Activated CD4-positive, CD25-positive, alpha-beta regulatory T cell treated with anti-CD3 and anti-CD28 coated beads, Interleukin-2, amount 50 U/mL, for 24 hours (primary cell): ENCODE measurements around the gene RNF168.
A peak's percentile ranks its signal among the peaks of the same experiment; 100 is the strongest.
"Not testable (repeated sequence)": the region's sequence is repeated elsewhere in the genome, so short reads cannot be mapped to it uniquely, and the experiment has no call there.

ENCODE experiments used
- ATAC-seq, 2 donors: fragments of 150-1000 bp; cut with Tn5 transposase; one replicate each; pipeline ENCODE4 v1.10.0; 2021; ENCODE audit warnings: mild to moderate bottlenecking in 1 of 2, moderate library complexity in 1 of 2

Gene RNF168

DNA sequence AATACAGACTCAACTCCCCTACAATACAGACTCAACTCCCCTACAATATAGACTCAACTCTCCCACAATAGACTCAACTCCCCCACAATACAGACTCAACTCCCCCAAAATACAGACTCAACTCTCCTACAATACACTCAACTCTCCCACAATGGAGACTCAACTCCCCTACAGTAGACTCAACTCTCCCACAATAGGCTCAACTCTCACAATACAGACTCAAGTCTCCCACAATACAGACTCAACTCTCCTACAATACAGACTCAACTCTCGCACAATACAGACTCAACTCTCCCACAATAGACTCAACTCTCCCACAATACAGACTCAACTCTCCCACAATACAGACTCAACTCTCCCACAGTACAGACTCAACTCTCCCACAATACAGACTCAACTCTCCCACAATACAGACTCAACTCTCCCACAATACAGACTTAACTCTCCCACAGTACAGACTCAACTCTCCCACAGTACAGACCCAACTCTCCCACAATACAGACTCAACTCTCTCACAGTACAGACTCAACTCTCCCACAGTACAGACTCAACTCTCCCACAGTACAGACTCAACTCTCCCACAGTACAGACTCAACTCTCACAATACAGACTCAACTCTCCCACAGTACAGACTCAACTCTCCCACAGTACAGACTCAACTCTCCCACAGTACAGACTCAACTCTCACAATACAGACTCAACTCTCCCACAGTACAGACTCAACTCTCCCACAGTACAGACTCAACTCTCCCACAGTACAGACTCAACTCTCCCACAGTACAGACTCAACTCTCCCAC lies 40.7 kb downstream of the RNF168 start:
- not testable (repeated sequence) for ATAC-seq

DNA sequence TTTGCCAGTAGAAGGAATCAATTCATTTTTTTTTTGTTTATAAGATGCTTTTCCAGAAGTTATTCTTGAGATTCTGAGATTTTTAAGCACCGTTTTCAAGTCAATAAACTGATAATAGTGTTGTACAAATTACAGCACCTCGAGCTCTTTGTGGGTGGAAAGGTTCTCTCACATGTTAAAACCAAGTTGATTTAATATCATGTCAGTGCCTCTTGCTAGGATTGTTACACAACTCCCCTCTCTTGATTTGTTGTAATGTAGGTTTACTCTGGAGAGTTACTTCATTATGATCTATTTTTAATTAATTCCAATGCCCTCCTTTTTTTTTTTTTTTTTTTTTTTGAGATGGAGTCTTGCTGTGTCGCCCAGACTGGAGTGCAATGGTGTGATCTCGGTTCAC lies 45.5 kb downstream of the RNF168 start:
- no peak for ATAC-seq

DNA sequence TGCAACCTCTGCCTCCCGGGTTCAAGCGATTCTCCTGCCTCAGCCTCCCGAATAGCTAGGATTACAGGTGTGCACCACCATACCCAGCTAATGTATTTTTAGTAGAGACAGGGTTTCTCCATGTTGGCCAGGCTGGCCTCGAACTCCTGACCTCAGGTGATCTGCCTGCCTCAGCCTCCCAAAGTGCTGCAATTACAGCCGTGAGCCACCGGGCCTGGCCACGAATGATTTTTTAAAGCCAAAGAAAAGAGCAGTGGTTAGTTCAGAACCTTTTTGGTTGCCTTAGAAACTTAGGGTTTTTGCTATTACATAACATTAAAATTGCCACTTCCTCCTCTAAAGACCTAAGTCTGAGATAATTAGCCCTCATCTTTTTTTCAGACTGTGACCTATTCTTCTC lies 46.1 kb downstream of the RNF168 start:
- not testable (repeated sequence) for ATAC-seq

DNA sequence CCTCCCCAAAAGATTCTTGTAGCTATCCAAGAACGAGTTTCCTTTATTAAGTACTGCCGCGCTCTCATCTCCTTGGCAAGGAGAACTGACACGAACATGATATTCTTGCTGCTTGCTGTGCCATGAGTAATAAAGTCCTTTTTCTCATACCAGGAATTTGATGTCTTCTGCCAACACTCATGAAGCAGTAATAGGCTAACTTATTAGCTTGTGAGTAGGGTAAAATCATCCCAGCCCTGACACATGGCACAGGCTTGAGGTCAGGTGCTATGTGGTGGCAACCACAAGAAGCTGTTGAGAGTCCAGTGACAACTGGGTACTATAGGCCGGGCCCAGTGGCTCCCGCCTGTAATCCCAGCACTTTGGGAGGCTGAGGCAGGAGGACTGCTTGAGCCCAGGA lies 48.6 kb downstream of the RNF168 start:
- ATAC-seq = no peak

DNA sequence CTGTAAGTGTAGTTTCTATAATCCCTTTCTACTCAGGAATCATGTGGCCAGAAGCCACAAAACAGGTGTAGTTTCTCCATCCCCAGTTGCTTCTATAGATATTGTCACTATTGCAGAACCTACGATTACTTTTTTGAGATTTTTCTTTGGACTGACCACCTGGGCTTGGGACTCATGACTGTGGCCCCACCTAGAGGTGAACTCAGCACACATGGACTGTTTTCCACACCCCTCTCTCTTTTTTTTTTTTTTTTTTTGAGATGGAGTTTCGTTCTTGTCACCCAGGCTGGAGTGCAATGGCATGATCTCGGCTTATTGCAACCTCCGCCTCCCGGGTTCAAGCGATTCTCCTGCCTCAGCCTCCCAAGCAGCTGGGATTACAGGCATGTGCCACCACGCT lies 58.2 kb downstream of the RNF168 start:
- not testable (repeated sequence) for ATAC-seq

DNA sequence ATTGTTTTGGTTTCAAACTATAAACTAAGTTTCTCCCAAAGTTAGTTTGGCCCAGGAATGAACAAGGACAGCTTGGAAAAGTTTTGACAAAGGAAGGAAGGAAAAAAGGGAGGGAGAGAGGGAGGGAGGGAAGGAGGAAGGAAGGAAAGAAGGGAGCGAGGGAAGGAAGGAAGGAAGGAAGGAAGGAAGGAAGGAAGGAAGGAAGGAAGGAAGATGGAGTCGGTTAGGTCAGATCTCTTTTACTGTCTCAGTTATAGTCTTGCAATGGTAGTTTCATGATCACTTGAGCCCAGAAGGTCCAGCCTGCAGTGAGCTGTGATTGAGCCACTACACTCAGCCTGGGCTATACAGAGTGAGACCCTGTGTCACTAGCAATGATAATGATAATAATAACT lies 59.1 kb downstream of the RNF168 start:
- ATAC-seq = no peak

DNA sequence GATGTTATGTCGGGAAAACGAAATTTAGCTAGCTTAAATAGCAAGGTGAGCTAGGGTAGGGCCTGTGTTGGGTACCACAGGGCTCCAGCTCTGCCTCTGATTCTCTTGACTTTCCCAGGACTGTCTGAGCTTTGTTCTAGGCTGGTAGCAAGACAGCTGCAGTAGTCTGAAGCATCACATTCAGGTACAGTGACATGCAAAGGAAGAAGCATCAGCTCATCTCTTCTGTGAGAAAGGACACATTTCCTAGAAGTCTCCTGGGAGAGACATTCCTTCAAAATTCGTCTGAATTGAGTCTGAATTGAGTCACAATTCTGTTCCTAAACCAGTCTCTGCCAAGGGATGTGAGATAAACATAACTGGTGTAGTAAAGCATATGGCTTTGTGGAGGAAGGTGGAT lies 62.9 kb downstream of the RNF168 start:
- no peak for ATAC-seq

DNA sequence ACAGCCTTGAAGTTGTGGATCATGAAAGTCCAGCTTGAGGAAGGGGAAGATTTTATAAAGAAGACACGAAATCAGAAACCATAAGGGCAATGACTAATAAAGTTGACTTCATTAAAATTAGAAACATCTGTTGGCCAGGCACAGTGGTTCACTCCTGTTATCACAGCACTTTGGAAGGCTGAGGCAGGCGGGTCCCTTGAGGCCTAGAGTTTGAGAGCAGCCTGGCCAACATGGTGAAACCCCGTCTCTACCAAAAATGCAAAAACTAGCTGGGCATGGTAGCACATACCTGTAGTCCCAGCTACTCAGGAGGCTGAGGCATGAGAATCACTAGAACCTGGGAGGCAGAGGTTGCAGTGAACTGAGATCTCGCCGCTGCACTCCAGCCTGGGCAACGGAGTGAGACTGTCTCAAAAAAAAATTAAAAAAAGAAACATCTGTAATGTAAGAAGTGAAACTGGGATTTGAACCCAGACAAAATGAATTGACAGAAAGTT lies 63.5 kb downstream of the RNF168 start:
- no peak for ATAC-seq

DNA sequence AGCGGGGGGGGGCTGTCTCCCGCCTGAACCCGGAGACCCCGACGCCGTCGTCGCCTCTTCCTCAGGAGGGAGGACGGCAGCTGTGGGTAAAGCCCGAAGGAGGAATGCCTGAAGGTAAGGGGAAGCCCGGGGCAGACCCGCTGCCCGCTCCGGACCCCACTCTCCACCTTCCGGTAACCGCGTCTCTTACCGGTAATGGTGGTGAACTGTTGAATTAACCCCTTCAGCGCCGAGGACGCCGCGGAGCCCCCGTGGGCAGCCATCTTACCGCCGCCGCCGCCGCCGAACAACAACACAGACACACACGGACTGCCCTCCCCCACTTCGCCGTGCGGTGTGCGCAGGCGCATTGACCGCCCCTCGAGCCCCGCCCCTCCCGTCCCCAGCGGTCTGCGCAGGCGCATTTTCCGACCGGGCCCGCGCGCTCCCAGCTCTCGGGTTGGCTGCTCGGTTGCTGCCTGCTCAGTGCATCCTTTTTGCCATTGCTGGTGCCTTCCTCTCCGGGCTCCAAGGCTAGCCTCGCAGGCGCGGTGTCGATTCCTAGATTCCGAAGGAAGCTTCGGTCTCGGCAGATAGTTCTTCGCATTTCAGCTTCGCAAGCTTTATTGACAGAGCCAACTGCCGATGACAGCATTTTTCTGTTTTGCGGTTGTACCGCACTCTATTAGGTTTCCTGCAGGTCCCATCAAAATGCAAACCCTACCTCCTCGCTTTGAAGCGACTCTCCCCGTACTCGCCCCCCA lies 71.3 kb downstream of the RNF168 start, which contains the start of gene UBXN7:
TSS of gene UBXN7 (minus strand) at position 291 of the 743 bp plus-strand sequence. CDS start at position 263, 28 bp downstream.
- peak; percentile 86 to 89 for ATAC-seq

DNA sequence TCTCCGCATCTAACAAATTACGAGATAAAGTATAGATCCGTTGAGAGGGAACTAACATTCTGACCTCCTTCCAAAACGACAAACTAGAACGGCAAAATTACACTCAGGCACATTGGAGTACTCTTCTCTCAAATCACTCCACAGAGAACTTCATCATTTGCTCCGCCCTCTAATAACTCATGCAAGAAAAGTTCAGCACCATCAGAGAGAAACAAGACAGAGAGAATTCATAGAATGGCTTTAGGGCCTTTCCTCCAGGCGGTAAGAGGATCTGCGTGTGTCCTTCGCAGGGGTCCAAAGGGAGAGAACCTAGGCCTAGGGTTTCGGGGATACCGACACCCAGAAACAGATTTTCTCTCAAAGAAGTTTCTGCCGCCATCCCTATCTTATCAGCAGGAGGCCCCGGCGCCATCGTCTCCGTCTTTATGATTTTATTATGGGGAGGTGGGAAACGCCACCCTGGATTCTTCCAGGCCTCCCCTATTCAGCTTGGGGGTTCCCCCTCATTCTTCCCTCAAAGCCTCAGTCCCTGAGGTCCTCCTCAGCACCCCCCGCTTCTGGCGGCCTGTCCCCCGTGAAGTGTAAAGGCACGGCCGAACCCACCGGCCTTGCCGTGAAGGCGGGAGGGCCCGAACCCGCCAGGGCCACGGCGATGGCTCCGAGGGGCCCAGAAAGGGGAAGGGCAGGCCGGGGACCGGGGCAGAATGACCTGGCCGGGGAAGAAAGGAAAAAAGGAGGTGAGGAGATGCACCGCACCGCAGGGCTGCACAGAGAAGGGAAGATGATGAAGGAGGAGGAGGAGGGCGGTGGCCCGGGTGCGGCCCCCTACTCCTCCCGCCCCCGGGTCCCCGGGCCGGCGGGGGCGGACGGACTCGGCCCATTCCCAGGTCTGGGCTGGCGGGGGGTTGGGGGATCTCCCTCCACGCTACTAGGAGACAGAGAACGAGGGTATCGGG lies 72.1 kb downstream of the RNF168 start:
- ATAC-seq = peak; percentile 3 to 21

DNA sequence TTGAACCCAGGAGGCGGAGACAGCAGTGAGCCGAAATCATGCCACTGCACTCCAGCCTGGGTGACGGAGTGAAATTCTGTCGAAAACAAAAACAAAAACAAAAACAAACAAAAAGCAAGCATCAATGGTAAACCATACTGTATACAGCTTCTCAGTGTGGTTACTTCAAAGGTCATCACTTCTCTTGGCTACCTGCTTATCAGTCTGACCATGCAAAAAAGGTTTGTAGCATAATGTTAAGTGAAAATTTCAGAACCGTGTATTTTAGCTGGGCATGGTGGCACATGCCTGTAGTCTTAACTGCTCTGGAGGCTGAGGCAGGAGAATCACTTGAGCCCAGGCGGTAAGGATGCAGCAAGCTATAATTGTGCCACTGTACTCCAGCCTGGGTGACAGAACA lies 75.5 kb downstream of the RNF168 start:
- no peak for ATAC-seq

DNA sequence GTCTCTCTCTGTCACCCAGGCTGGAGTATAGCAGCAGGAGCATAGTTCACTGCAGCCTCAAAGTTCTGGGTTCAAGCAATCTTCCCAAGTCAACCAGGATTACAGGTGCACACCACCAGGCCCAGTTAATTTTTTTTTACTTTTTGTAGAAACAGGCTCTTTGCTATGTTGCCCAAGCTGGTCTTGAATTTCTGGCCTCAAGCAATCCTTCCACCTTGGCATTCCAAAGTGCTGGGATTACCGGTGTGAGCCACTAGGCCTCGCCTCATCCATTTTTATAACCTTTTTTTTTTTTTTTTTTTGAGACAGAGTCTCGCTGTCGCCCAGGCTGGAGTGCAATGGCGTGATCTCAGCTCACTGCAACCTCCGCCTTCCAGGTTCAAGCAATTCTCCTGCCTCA lies 79.1 kb downstream of the RNF168 start:
- ATAC-seq = not testable (repeated sequence)

DNA sequence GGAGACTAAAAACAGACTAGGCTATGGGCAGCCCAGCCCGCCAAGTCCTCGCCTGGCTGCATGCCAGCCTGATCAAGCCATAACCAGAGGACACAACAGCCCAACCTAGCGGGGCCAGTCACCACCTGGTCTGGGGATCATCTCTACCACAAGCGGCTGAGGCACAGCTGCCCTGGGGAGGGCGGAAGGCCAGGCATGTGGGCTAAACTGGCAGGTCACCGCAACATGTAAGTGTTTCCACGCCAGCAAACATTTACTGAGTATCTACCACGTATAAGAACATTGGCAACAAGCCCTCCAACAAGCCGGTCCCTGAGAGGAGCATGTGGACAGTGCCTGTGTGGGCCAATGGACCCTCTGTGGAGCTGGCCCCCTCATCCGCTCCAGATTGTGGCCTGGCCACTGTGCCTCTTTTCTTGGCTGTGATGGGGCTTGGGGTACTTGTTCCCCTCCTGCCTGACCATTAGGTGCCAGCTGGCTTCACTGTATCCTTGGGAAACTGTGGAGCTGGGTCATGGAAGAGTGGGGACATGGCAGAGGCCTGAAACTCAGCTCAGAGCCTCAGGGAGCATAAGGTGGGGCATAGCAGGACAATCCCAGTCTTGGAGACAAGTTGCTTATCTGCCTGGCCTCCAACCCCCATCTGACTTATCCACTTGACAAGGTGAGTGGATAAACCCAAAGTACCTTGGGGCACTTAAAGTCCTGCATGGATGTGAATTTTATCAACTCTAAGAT lies 80.4 kb downstream of the RNF168 start:
- ATAC-seq = no peak

DNA sequence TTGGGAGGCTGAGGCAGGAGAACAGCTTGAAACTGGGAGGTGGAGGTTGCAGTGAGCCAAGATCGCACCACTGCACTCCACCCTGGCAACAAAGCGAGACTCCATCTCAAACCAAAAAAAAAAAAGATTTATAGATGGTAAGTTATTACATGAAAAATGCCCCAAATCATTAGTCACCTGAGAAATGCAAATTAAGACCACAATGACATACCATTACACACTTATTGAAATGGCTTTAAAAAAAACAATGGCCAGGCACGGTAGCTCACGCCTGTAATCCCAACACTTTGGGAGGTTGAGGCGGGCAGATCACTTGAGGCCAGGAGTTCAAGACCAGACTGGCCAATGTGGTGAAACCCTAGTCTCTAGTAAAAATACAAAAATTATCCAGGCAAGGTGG lies 81.9 kb downstream of the RNF168 start:
- ATAC-seq = peak; percentile 85 to 94

DNA sequence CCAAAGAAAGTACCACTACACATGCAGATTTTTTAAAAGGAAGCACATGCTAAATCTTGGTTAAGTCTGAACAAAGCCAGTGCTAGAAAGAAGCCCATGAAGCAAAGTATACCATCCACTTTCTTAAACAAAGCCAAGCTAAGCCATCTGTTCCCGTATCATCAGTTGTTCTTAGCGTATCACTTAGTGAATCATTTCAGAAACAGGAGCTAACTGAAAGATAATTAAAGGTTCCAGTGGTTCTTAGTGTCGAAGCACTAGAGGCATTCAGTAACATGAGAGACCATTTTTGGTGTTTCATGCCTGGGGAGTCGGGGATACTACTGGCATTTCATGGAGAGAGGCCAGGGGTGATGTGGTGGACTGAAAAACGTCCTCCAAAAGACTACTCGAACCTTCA lies 84.2 kb downstream of the RNF168 start:
- no peak for ATAC-seq
